Stomach (tissue), 9 donors: Measurements from ENCODE around the gene EVC. TPM values are rescaled to one million over a fixed set of nuclear protein-coding genes. Genes with fewer than 3 reads are reported as not detected.
A peak's percentile ranks its signal among the peaks of the same experiment; 100 is the strongest.

ENCODE experiments used
- DNase-seq, 2 donors: peaks; one replicate each; pipeline versions ENCODE4 v3.0.0 to v3.0.0-alpha.2; 2013 to 2019
- H3K27ac ChIP-seq, 5 donors: fragments of 200-600 bp in 4 of 5; sonication (generic) in 4 of 5; one replicate each; pipeline ENCODE4 v1.5.1; 2013 to 2019; ENCODE audit warnings: mild to moderate bottlenecking in 1 of 5, moderate library complexity in 1 of 5
- H3K27me3 ChIP-seq, 3 donors: fragments of 200-600 bp; sonication (generic); one replicate each; pipeline ENCODE4 v1.5.1; 2017 to 2019; ENCODE audit warnings: mixed run types in 1 of 3
- H3K36me3 ChIP-seq, 4 donors: fragments of 200-600 bp; sonication (generic); 1 replicate in 3 of 4; 2 replicates in 1 of 4; pipeline ENCODE4 v1.5.1; 2016 to 2019
- H3K4me1 ChIP-seq, 4 donors: fragments of 200-600 bp; sonication (generic); one replicate each; pipeline ENCODE4 v1.5.1; 2016 to 2019
- H3K4me3 ChIP-seq, 4 donors: fragments of 200-600 bp; sonication (generic) in 3 of 4; one replicate each; pipeline ENCODE4 v1.5.1; 2016 to 2019; ENCODE audit warnings: mild to moderate bottlenecking in 1 of 4
- H3K9me3 ChIP-seq, 4 donors: fragments of 200-600 bp; sonication (generic); one replicate each; pipeline ENCODE4 v1.5.1; 2016 to 2019
- CTCF ChIP-seq, 7 experiments: fragments of 450-650 bp in 4 of 7; fragments of 200-600 bp in 3 of 7; sonication (generic) in 3 of 7; IDR thresholded peaks; one replicate each; pipeline ENCODE4 v1.5.1; 2016 to 2019; ENCODE audit warnings: antibody characterized with exemption in 7 of 7, control low read depth in 2 of 7, mild to moderate bottlenecking in 1 of 7
- EP300 ChIP-seq: sonication (generic); formaldehyde crosslinking; IDR thresholded peaks from one replicate; pipeline ENCODE4 v1.6.1; 2017; ENCODE audit warnings: antibody characterized with exemption
- POLR2A ChIP-seq, 4 donors: fragments of 450-650 bp; IDR thresholded peaks; one replicate each; pipeline ENCODE4 v1.6.1; 2016; ENCODE audit warnings: antibody characterized with exemption in 4 of 4, control low read depth in 2 of 4, mild to moderate bottlenecking in 1 of 4, moderate library complexity in 1 of 4
- POLR2AphosphoS5 ChIP-seq, 3 donors: sonication (generic); formaldehyde crosslinking; IDR thresholded peaks; one replicate each; pipeline ENCODE4 v1.6.1; 2016; ENCODE audit warnings: antibody characterized with exemption in 3 of 3
- WGBS, 5 donors: extraction: QIAGEN DNeasy Blood & Tissue Kit in 3 of 5; methylation state at CpG; one replicate each; pipeline versions ENCODE4 v1.1.5 to v1.1.7; 2013 to 2018; 5-methylcytosine and 5-hydroxymethylcytosine counted together
- intact Hi-C: fragments of 100-400 bp; cut with DNase I; formaldehyde crosslinking; loops from one replicate; pipeline ENCODE4 v1.15.1; 2023; ENCODE audit warnings: low total_unique reads
- polyA plus RNA-seq, 3 donors: library from polyadenylated mRNA; stranded (reverse); fragments of 200-250 nt; gene quantifications; one replicate each; pipeline ENCODE4 v1.2.3, GENCODE V29; 2013
- total RNA-seq, 5 donors: library from RNA; depleted of rRNA; stranded (reverse); fragments of >200 nt; gene quantifications; one replicate each; pipeline versions ENCODE4 v1.1.0 to v1.2.3, GENCODE V29; 2014 to 2016
- donor health status: healthy with polysubstance abuse.
- donor health status: Bipolar disorder and iron deficiency.
- donor health status: healthy.

EVC gene
- total and polyA plus RNA-seq, 8 donors: 1.5 to 346 (median 12.5) TPM

- Histone ChIP-seq H3K27ac (no peak overlapping the region), H3K9me3 (peaks cover 0 to 5% (median under 1%) of the 10 kb centered on the region in 4 donors), H3K4me1 (no peaks in the 10 kb centered on the region), H3K36me3 (peaks cover 10 to 53% (median 34%) of the 10 kb centered on the region in 4 donors), H3K27me3 (no peaks in the 10 kb centered on the region), H3K4me3 (no peak overlapping the region)
- WGBS, 5 donors: 72 to 84% (median 75%) methylated on average over 1 of the region's 1 CpG
- DNase-seq: no peak
- intact Hi-C loops: no loop called here
- TF ChIP-seq CTCF (IDR thresholded peaks at IDR 0.05) (no peak), POLR2AphosphoS5 (IDR thresholded peaks at IDR 0.05) (no peak), EP300 (no peak), POLR2A (IDR thresholded peaks at IDR 0.05) (no peak)
These were observed 44.3 kb upstream of the EVC start for GRCh38 chr4:5666741-5667140.

- H3K36me3 ChIP-seq: peaks cover 5 to 87% (median 55%) of the 10 kb centered on the region in 4 donors
- TF ChIP-seq CTCF (IDR thresholded peaks at IDR 0.05) (no peak), EP300 (no peak), POLR2A (IDR thresholded peaks at IDR 0.05) (no peak), POLR2AphosphoS5 (IDR thresholded peaks at IDR 0.05) (no peak)
- no peak overlapping the region for H3K27ac ChIP-seq
- no peaks in the 10 kb centered on the region for H3K4me1 ChIP-seq
- H3K4me3 ChIP-seq: no peak overlapping the region
- no peaks in the 10 kb centered on the region for H3K9me3 ChIP-seq
- WGBS, 5 donors: 89 to 95% (median 94%) methylated on average over 8 of the region's 8 CpGs
- no peaks in the 10 kb centered on the region for H3K27me3 ChIP-seq
- DNase-seq: peak in 1 of 2 donors; percentile 6
- intact Hi-C loops: no loop called here
These were observed 34.2 kb upstream of the EVC start for GRCh38 chr4:5676763-5677162.

- 89 to 94% (median 93%) methylated on average over 10 of the region's 10 CpGs for WGBS, 5 donors
- TF ChIP-seq POLR2A (IDR thresholded peaks at IDR 0.05) (no peak), CTCF (IDR thresholded peaks at IDR 0.05) (no peak), EP300 (no peak), POLR2AphosphoS5 (IDR thresholded peaks at IDR 0.05) (no peak)
- H3K4me1 ChIP-seq: no peaks in the 10 kb centered on the region
- no peaks in the 10 kb centered on the region for H3K27me3 ChIP-seq
- peaks cover 5 to 87% (median 62%) of the 10 kb centered on the region in 4 donors for H3K36me3 ChIP-seq
- H3K9me3 ChIP-seq: no peaks in the 10 kb centered on the region
- intact Hi-C loops: no loop called here
- no peak overlapping the region for H3K4me3 ChIP-seq
- H3K27ac ChIP-seq: no peak overlapping the region
- no peak for DNase-seq
These were observed 32.0 kb upstream of the EVC start for GRCh38 chr4:5678977-5679376.

GRCh38 chr4:5683566-5683965 is 27.4 kb upstream of the EVC start:
- intact Hi-C loops: no loop called here
- Histone ChIP-seq H3K27ac (no peak overlapping the region), H3K4me1 (no peaks in the 10 kb centered on the region), H3K4me3 (no peak overlapping the region), H3K36me3 (peaks cover 18 to 93% (median 73%) of the 10 kb centered on the region in 4 donors), H3K9me3 (no peaks in the 10 kb centered on the region), H3K27me3 (no peaks in the 10 kb centered on the region)
- no peak for TF ChIP-seq EP300
- no peak for TF ChIP-seq POLR2AphosphoS5 (IDR thresholded peaks at IDR 0.05)
- TF ChIP-seq CTCF (IDR thresholded peaks at IDR 0.05): no peak
- TF ChIP-seq POLR2A (IDR thresholded peaks at IDR 0.05): no peak
- 44 to 59% (median 49%) methylated on average over 10 of the region's 10 CpGs for WGBS, 5 donors
- peak in 1 of 2 donors; percentile 44 for DNase-seq
